GM12878 (cell line): ENCODE data around the gene IQGAP2. TPM values are rescaled to one million over a fixed set of nuclear protein-coding genes. Genes with fewer than 3 reads are reported as not detected.

Source experiments
- ATAC-seq: fragments of 200-7000 bp; cut with Tn5 transposase; 3 replicates; pipeline ENCODE4 v1.9.1; 2020; ENCODE audit warnings: mild to moderate bottlenecking, moderate library complexity
- BruUV-seq: library from RNA; stranded (reverse); fragments of 400-500 nt; replicated peaks from 2 replicates; lab custom pipeline; 2021; lab: Mats Ljungman, UMichigan
- CTCF ChIA-PET: fragments of 300-600 bp; sonication (Branson Sonifier 250); formaldehyde crosslinking; extraction: SDS; loops from one replicate; lab custom pipeline; 2021; ENCODE audit warnings: inconsistent platforms; lab: Yijun Ruan, JAX
- POLR2A ChIA-PET: fragments of 350-600 bp; formaldehyde crosslinking; extraction: SDS; loops from one replicate; lab custom pipeline; 2021; ENCODE audit warnings: inconsistent platforms; lab: Charles Lee
- RAD21 ChIA-PET: fragments of 300-600 bp; sonication (Branson Sonifier 250); formaldehyde crosslinking; loops from one replicate; lab custom pipeline; 2023; ENCODE audit warnings: antibody characterized with exemption; ENCODE audit not compliant: unreplicated experiment; lab: Charles Lee
- SMC1A ChIA-PET: fragments of 300-600 bp; sonication (Branson Sonifier 250); formaldehyde crosslinking; loops from one replicate; lab custom pipeline; 2023; ENCODE audit not compliant: unreplicated experiment, uncharacterized antibody; lab: Charles Lee
- DNase-seq: peaks from one replicate; pipeline ENCODE4 v3.0.0-alpha.2; 2011; ENCODE audit warnings: low read depth, low spot score
- FAIRE-seq: peaks from 3 replicates; lab custom pipeline; 2011; peaks lifted over from hg19 to GRCh38; lab: Jason Lieb, UNC
- H2AFZ ChIP-seq: 2 replicates; pipeline ENCODE4 v1.6.0; 2011; ENCODE audit warnings: low read depth, low read length, control low read depth; ENCODE audit not compliant: control insufficient read depth
- H3K27ac ChIP-seq: 2 replicates; pipeline ENCODE4 v1.5.1; 2011; ENCODE audit warnings: control low read depth; ENCODE audit not compliant: control insufficient read depth, insufficient read depth
- H3K27me3 ChIP-seq, 2 experiments: replicated peaks in 1 of 2; 2 replicates each; pipeline versions ENCODE4 v1.6.0 to v1.6.1; 2011; ENCODE audit warnings: low read length in 1 of 2; ENCODE audit not compliant: control insufficient read depth in 2 of 2, insufficient read depth in 2 of 2
- H3K36me3 ChIP-seq, 2 experiments: 2 replicates each; pipeline ENCODE4 v1.5.1; 2011; ENCODE audit warnings: low read length in 1 of 2; ENCODE audit not compliant: control insufficient read depth in 2 of 2, insufficient read depth in 2 of 2
- H3K4me1 ChIP-seq: 2 replicates; pipeline ENCODE4 v1.6.1; 2011; ENCODE audit warnings: mild to moderate bottlenecking, low read length, moderate library complexity, mixed read lengths; ENCODE audit not compliant: control insufficient read depth, insufficient read depth
- H3K4me2 ChIP-seq: 2 replicates; pipeline ENCODE4 v1.6.0; 2011; ENCODE audit warnings: control low read depth; ENCODE audit not compliant: control insufficient read depth, insufficient read depth
- H3K4me3 ChIP-seq: fragments of 200-600 bp; sonication (generic); 2 replicates; pipeline ENCODE4 v1.5.1; 2016
- H3K79me2 ChIP-seq: 2 replicates; pipeline ENCODE4 v1.6.0; 2011; ENCODE audit warnings: low read length; ENCODE audit not compliant: control insufficient read depth, insufficient read depth
- H3K9ac ChIP-seq: 2 replicates; pipeline ENCODE4 v1.8.0; 2011; ENCODE audit warnings: low read length, control low read depth, mixed read lengths; ENCODE audit not compliant: control insufficient read depth, insufficient read depth
- H3K9me3 ChIP-seq: replicated peaks from 3 replicates; pipeline ENCODE4 v1.5.1; 2011; ENCODE audit warnings: mild to moderate bottlenecking, low read length; ENCODE audit not compliant: control insufficient read depth, insufficient read depth
- H4K20me1 ChIP-seq: 2 replicates; pipeline ENCODE4 v1.6.0; 2011; ENCODE audit not compliant: control insufficient read depth, insufficient read depth
- KAT2A ChIP-seq: conservative IDR thresholded peaks from 2 replicates; pipeline ENCODE4 v1.6.1; 2011; ENCODE audit warnings: low read depth, low read length; ENCODE audit not compliant: control insufficient read depth
- PAX8 ChIP-seq: fragments of 450-650 bp; IDR thresholded peaks from 2 replicates; pipeline ENCODE4 v1.6.1; 2017; ENCODE audit warnings: mild to moderate bottlenecking, moderate library complexity
- PRDM15 ChIP-seq: fragments of 450-650 bp; formaldehyde crosslinking; IDR thresholded peaks from 2 replicates; pipeline ENCODE4 v1.4.0; 2020; ENCODE audit warnings: mild to moderate bottlenecking, moderate library complexity
- SMAD1 ChIP-seq: fragments of 450-650 bp; IDR thresholded peaks from 2 replicates; pipeline ENCODE4 v1.6.1; 2018; ENCODE audit warnings: mild to moderate bottlenecking, low read depth; ENCODE audit not compliant: partially characterized antibody
- SUPT20H ChIP-seq: IDR thresholded peaks from 2 replicates; pipeline ENCODE4 v1.6.1; 2011; ENCODE audit warnings: low read depth, mild to moderate bottlenecking, low read length, moderate library complexity, borderline replicate concordance; ENCODE audit not compliant: control insufficient read depth
- WRNIP1 ChIP-seq: IDR thresholded peaks from 2 replicates; pipeline ENCODE4 v1.6.1; 2011; ENCODE audit warnings: low read depth, low read length, improper control_type of control experiment, borderline replicate concordance
- WGBS: methylation state at CpG from one replicate; pipeline ENCODE4 v1.1.6; 2016; ENCODE audit warnings: low lambda C conversion rate; ENCODE audit not compliant: insufficient replicate concordance, insufficient coverage; ENCODE audit errors: missing lambda C conversion rate; 5-methylcytosine and 5-hydroxymethylcytosine counted together
- in situ Hi-C: fragments of 300-500 bp; cut with MboI; formaldehyde crosslinking; loops from 9 replicates; pipeline ENCODE4 v1.14.3; 2018; ENCODE audit warnings: mixed read lengths
- intact Hi-C: fragments of 100-400 bp; cut with micrococcal nuclease; formaldehyde crosslinking; loops from one replicate; pipeline ENCODE4 v1.14.2; 2022; ENCODE audit not compliant: unreplicated experiment
- polyA plus RNA-seq, 11 experiments: library from polyadenylated mRNA; depleted of rRNA in 4 of 11; unstranded in 6 of 11; stranded (reverse) in 5 of 11; fragments of >200 nt; fragmentation: Nextera tagmentation in 4 of 11; fragmentation: Illumina TruSeq in 1 of 11; extraction: Ambion mirVana in 4 of 11; extraction: Trizol in 1 of 11; gene quantifications; 1 replicate in 1 of 11; 2 replicates in 10 of 11; pipeline versions ENCODE4 v1.2.1 to v1.2.3, GENCODE V29; 2011 to 2016; ENCODE audit warnings: inconsistent platforms in 2 of 11, missing spikeins in 2 of 11, low read depth in 1 of 11
- total RNA-seq, 4 experiments: library from RNA; depleted of rRNA in 3 of 4; stranded (reverse); fragments of >200 nt in 3 of 4; fragmentation: Illumina TruSeq in 1 of 4; extraction: Trizol in 1 of 4; gene quantifications; 2 replicates each; pipeline versions ENCODE4 v1.2.1 to v1.2.3, GENCODE V29; 2013 to 2021

Gene IQGAP2
- total and polyA plus RNA-seq, 10 of the 15 experiments (the other 5 are each of a cell fraction or from before 2014, with no cell fraction given): 14.5 to 41.4 (median 21.8) TPM

GRCh38 chr5:76672242-76672641 lies 269.2 kb downstream of the IQGAP2 start:
- BruUV-seq: no TSS peak
- Histone ChIP-seq H4K20me1 (no peaks in the 10 kb centered on the region), H3K9ac (no peak overlapping the region), H2AFZ (no peak overlapping the region), H3K4me3 (no peak overlapping the region), H3K9me3 (no peaks in the 10 kb centered on the region), H3K27me3 (no peaks in the 10 kb centered on the region), H3K4me1 (no peaks in the 10 kb centered on the region), H3K27ac (no peak overlapping the region), H3K4me2 (no peak overlapping the region), H3K36me3 (peaks cover 0 to 7% of the 10 kb centered on the region in 2 experiments; a peak in 1 of 4 replicates), H3K79me2 (no peaks in the 10 kb centered on the region)
- in situ Hi-C loops (no loop called here), intact Hi-C loops (no loop called here)
- RAD21 ChIA-PET: no interaction called here
- ATAC-seq (no peak), FAIRE-seq (no peak), DNase-seq (no peak)
- SMC1A ChIA-PET: no interaction called here
- WGBS: 76% methylated on average over 2 of the region's 2 CpGs
- CTCF ChIA-PET: interaction anchor here (0.6 to 2.4 kb wide), 5 partner anchors 11 to 169 kb away, joined by 3 to 9 read pairs (median 5); no protein-coding TSS in a partner anchor
- no peak for TF ChIP-seq PAX8
- TF ChIP-seq KAT2A: no peak
- TF ChIP-seq SMAD1: no peak
- TF ChIP-seq SUPT20H: no peak
- no peak for TF ChIP-seq WRNIP1
- TF ChIP-seq PRDM15 (CRISPR knock-in tag): no peak
- POLR2A ChIA-PET: no interaction called here
